Omental fat pad (tissue), 4 donors: ENCODE measurements around the gene LNPEP. TPM values are rescaled to one million over a fixed set of nuclear protein-coding genes. Genes with fewer than 3 reads are reported as not detected.
"Not testable (repeated sequence)": the region's sequence is repeated elsewhere in the genome, so short reads cannot be mapped to it uniquely, and the experiment has no call there.

Source experiments
- ATAC-seq: fragments of 150-250 bp; one replicate; pipeline ENCODE4 v1.9.1; 2016; ENCODE audit warnings: mild to moderate bottlenecking, moderate library complexity; ENCODE audit not compliant: low FRiP score
- DNase-seq: peaks from one replicate; pipeline ENCODE4 v3.0.0-alpha.2; 2019; ENCODE audit warnings: low spot score
- total RNA-seq, 4 donors: library from RNA; depleted of rRNA; stranded (reverse); fragments of >200 nt; gene quantifications; one replicate each; pipeline ENCODE4 v1.1.0, GENCODE V29; 2016
- TF ChIP-seq, protein P1 (sequence below), 3 donors: fragments of 450-650 bp; IDR thresholded peaks; one replicate each; pipeline ENCODE4 v1.5.1; 2016 to 2017; ENCODE audit warnings: antibody characterized with exemption in 3 of 3, mild to moderate bottlenecking in 3 of 3, moderate library complexity in 2 of 3

Gene LNPEP
- total RNA-seq, 4 donors from 2014 or later = 51.4 to 155 (median 62.8) TPM

DNA sequence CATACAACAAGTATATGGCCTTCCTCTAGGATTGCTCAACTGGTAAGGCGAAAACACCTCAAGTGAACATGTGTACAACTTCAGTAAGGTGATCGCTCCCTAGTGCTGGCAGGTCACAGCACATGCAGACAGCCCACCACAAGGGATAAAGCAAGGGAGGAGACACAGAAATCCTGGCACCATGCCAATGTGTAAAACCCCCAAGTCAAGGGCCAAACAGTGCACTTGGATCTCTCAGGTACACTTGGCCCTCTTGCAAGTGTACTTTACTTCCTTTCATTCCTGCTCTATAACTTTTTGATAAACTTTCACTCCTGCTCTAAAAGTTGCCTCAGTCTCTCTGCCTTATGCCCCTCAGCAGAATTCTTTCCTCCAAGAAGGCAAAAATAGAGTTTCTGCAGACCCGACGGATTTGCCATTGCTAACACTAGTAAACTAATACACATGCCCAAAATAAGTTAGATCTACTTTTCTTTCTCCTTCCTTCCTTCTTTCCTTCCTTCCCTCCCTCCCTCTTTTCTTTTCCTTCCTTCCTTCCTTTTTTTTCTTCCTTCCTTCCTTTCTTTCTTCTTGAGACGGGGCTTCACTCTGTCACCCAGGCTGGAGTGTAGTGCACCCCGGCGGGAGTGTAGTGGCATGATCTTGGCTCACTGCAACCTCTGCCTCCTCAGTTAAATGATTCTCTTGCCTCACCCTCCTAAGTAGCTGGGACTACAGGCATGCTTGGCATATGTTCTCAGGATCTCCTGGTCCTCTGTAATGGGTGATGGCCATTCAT is 6.8 kb upstream of the LNPEP start:
- DNase-seq = no peak
- TF ChIP-seq, protein P1, sequence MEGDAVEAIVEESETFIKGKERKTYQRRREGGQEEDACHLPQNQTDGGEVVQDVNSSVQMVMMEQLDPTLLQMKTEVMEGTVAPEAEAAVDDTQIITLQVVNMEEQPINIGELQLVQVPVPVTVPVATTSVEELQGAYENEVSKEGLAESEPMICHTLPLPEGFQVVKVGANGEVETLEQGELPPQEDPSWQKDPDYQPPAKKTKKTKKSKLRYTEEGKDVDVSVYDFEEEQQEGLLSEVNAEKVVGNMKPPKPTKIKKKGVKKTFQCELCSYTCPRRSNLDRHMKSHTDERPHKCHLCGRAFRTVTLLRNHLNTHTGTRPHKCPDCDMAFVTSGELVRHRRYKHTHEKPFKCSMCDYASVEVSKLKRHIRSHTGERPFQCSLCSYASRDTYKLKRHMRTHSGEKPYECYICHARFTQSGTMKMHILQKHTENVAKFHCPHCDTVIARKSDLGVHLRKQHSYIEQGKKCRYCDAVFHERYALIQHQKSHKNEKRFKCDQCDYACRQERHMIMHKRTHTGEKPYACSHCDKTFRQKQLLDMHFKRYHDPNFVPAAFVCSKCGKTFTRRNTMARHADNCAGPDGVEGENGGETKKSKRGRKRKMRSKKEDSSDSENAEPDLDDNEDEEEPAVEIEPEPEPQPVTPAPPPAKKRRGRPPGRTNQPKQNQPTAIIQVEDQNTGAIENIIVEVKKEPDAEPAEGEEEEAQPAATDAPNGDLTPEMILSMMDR (IDR thresholded peaks at IDR 0.05) = no peak
- no peak for ATAC-seq

DNA sequence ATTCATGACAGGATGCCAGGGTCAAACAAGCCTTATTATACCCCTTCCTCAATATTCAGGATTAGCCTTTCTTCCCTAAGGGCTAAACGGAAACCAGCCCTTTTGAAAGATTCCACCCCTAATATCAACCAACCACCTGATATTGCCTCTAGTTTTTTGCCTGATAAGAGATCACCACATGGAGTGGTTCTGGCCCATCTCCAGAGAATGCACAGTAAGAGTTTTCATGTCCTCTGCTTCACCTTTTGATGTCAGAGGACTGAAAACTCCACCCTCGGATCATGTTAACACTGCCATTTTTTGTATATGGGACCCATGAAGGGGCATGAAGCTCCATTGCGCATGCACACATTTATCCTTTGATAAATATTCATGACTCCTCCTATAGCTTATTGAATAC is 5.8 kb upstream of the LNPEP start:
- DNase-seq (no peak), ATAC-seq (no peak)
- TF ChIP-seq, protein P1 (IDR thresholded peaks at IDR 0.05) = no peak

DNA sequence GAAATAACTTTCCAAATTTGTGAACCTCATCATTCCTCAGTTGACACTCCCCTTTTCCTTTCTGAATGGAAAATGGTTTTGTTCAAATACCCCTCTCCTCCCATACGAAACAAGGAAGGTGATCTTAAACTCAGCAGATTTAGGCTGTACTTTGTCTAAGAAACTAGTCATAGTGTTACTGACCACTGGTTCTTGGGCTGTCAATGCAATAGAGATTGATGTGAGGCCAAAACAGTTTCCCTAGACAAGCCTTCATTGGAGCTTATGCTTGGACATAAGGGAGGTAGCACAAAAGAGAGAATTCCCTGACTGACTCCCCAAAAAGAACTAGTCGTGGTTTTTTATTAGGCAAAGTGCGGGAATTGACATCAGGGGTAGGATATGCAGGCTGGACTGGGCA is 5.3 kb upstream of the LNPEP start:
- TF ChIP-seq, protein P1 (IDR thresholded peaks at IDR 0.05) = no peak
- no peak for DNase-seq
- no peak for ATAC-seq

DNA sequence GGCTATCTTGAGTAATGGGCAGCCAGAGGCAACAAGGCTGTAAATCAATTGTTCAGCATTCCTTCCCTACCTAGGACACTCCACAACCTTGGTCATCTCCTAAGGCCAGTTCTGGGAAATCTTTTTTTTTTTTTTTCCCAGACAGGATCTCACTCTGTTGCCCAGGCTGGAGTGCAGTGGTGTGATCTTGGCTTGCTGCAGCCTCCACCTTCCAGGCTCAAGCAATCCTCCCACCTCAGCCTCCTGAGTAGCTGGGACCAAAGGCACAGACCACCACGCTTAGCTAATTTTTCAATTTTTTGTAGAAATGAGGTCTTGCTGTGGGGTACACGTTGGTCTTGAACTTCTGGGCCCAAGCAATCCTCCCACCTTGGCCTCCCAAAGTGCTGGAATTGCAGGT is 4.8 kb upstream of the LNPEP start:
- ATAC-seq, DNase-seq: not testable (repeated sequence)

DNA sequence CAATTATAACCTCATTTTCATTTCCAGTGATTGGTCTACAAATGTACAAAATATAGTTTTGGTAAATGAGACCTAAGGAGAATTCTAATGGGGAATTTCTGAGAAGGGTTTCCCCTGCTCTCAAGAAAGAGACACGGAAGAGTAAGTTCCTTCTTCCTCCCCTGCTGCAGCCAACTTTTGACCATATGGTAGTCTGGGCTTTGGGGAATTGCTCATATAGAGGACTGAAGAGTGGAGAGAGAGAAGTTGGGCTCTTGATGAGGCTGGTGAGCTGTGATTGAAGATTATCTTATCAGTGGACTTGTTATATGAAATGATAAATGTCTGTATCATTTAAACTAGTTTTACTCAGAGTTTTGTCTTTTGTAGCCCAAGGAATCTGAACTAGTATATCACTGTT is 4.3 kb upstream of the LNPEP start:
- ATAC-seq = no peak
- no peak for DNase-seq
- TF ChIP-seq, protein P1 (IDR thresholded peaks at IDR 0.05) = no peak

DNA sequence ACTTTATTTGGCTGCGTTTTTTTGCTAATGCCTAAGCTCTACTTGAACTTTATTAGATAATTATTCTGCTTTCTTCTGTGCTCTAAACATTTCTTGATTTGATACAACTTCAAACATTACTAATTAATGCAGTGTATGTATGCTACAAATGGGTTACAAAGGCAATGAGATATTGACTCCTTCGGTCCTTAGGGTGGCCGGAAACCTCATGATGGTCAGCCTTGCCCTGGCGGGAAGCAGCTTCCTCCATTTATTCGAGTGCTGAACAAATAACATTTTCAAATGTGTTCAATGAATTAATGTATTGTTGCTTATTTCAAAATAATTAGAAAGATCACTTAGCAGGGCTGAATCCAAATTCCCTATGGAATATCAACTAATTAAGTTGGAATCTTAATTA is 3.9 kb upstream of the LNPEP start:
- TF ChIP-seq, protein P1 (IDR thresholded peaks at IDR 0.05) = no peak
- DNase-seq (no peak), ATAC-seq (no peak)

DNA sequence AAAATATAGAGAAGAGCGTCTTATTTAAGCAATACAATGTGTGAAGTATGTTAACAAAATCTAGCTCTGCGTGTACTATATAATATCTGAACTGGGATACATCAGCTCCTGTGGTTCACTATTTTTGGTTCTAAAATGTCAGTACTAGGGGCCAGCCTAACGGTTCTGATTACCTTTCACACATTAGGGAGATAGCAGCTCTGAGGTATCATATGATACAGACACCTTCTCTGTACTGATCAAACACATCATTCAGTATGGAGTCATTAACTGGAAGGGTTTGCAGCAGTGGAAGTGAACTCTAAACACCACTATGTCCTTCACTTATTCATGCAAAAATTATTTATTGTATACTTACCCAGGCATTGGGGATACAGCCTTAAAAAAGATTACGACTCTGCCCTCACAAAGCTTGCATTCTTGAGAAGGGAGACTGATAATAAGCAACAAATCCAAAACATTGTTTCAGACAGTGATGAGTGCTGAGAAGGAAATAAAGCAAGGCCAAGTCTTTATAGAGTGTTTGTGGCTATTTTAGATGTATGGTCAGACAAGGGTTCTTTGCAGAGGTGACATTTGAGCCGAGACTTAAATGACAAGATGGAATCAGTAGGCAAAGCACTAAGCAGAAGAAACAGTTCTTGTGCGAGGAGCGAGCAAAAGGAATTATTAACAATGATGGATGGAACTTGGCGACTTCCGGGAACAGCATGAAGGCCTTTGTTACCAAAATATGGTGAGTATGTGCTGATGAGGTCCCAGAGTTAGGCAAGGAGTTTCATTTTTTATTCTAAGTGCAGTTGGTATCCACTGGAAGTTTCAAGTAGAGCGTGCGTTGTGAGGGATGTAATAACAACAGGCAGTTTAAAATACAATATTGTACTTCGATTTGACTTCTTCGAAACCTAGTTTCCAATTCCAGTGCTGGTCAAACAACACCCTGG is 1.8 kb upstream of the LNPEP start:
- ATAC-seq (no peak), DNase-seq (no peak)
- TF ChIP-seq, protein P1 (IDR thresholded peaks at IDR 0.05) = no peak
